Raji (cell line): ENCODE measurements around the gene CCNA1.

Experiments used
- POLR2A ChIP-seq: IDR thresholded peaks from 2 replicates; pipeline ENCODE4 v1.6.1; 2011; ENCODE audit warnings: low read depth, low read length, control low read depth; ENCODE audit not compliant: insufficient read depth

The CCNA1 gene

DNA sequence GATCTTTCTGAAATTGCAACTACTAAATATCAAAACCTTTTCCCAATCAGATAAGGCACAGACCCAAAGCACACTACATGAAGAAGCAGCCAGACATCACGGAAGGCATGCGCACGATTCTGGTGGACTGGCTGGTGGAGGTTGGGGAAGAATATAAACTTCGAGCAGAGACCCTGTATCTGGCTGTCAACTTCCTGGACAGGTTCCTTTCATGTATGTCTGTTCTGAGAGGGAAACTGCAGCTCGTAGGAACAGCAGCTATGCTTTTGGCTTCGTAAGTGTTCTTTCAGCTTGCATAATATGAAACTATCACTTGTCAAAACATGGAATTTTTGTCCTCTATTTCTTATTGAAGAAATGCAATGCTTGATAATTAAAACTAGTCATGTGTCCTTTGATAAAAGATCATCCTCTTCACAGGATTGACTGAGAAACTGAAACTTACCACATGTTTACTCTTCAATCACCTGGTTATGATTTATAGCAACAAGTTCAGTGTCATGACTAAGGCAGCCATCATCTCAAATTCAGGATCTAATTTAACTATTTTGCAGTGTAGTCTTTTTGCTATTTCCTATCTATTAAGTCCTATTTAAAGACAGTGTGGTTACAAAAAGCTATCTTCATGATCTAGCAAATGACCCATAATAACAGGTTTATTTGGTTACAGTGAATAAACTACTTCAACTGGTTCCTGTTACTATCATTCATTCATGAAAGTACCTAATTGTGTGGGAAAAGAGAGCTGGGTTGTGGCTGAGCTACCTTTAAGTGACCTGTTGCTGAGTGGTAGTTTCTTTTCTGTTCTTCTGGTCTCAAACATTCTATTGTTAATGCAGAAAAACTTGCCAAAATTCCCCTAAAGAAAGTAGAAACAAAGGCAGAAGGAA, 6.5 kb downstream of the CCNA1 start:
- TF ChIP-seq POLR2A, result no peak

DNA sequence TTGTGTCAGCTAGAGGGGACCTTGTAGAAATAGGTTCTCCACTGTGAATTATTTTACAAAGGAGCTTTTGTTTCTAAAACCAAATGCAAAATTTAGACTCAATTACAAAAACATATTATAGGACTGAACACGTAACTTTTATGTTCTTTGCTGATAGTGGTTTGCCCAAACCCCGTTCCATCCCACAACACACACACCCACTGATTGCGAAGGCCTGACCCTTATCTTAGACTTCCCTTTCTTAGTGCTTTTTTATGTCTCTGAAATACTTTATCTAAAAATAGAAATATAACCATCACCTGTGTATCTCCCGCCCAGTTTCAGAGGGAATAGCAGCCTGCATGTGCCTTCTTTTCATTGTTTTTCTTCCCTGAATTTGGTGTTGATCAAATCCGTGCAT, 13.0 kb downstream of the CCNA1 start:
- TF ChIP-seq POLR2A, result no peak

DNA sequence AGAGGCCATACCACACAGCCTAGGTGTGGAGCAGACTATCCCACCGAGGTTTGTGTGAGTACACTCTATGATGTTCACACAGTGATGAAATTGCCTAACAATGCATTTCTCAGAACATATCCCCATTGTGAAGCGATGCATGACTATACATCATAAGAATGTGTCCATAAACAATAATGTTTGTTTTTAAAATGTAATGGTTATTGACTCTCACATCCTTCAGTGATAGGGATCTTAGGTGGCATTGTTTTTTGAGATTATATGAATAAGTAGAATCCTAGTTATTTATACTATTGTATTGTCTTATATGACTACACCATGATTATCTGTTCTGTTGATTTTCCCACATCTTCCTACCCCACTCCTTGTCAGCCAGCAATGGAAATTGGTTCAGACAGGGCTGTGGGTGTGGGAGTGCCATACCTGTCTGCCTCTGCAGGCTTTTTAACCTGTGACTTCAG, 13.6 kb downstream of the CCNA1 start:
- TF ChIP-seq POLR2A, result no peak

DNA sequence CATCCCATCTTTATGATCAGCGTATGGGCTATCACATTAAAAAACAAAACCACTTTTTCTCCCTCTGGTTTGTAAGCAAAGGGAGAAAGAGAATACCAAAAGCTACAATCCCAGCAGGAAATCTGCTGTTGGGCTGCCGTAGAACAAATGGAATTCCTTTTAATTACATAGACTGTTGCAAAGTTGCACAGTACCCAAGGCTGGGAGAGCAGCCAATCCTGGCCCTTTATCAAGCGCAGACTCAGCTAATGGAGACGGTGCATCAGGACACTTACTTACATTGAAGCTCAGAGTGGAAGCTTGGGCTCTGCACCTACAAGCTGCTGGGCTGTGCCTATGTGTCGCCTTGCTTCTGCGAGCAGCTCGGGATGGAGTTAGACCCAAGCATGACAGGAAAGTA, 15.2 kb downstream of the CCNA1 start:
- TF ChIP-seq POLR2A, result no peak

DNA sequence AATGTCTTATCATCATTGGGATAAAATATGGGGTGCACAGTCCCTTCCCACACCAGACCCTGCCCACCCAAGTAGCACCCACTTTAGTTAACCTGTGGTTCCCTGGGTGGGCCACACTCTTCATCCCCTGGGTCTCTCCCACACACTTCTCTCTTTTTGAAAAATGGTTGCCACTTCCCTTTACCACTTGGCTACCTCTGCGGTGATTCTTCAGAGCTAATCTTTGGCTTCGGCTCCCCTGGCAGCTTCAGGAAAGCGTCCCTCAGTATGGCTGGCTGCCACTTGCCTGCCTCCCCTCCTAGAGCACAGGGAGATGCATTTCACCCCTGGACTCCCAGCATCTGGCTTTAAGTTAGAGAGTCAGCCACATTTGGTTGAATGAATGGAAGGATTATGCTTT, 18.2 kb downstream of the CCNA1 start:
- TF ChIP-seq POLR2A, result no peak

DNA sequence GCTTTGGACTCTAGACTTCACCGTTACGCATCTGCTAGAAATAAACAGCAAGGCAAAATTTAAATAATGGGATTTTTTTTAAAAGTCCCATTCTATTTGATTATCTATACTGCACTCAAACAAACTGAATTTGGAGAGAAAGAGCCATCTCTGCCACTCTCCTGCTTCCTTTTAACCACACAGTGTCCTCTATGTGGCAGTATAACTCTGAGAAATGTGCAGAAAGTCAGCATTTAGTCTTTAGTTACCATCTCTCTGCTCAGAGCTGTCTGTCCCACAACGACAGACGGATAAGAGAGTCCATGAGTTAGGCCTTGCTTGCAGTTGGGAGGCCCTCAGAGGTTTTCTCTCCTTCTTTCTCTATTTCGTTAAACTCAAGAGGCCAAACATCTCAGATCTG, 21.2 kb downstream of the CCNA1 start:
- TF ChIP-seq POLR2A, result no peak

DNA sequence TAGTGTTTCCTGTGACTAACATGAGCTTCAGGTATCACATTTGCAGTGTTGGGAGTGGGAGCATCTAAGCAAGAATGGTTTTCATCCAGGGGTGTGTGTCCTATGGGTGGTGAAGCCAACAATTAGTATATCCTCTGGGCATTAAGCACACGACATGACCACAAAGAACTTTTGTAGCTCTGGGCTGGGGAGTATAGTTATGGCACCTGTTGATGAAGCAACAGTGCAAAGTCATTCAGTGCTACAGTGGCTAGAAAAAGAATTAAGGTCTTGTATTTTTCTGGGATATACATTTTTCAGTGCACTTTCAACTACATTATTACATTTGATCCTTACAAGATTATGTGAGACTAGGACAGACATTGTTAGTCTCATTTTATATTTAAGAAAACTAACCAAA, 21.8 kb downstream of the CCNA1 start:
- TF ChIP-seq POLR2A, result no peak

DNA sequence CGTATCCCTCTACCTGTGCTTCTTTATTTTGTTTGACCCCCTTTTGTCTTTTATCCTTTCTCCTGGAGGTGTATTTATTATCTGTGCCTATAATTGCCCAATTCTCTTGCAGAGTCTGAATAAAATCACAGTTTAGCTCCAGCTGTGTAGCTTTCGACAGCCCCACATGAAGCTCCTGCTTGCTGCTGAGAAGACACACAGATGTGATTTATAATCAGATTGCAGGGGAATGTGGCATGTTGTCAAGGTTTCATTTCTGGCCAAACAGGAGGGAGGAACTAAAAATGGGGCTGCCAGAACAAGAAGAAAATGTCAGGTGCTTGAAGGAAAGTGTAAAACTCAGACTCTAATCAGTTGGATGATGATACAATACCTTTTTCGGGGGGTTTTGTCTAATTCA, 22.7 kb downstream of the CCNA1 start:
- TF ChIP-seq POLR2A, result no peak

DNA sequence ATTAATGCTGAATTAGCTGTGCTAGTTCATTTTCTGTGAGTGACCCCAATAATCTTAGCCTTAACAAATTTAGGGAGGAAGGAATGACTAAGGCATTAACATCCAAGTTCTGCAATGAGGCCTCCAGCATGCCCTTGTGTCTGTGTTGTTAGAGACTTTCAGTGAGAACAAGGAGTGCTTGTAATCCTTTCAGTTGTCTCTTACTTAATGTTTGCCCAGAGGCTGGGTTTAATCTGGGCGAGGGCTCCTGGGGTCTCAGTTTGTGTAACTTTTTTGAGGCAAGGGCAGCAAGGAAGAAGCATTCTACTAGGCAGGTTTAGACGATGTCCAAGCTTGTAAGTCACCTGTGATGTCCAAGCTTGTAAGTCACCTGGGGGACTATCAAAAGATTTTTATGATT, 24.3 kb downstream of the CCNA1 start:
- no peak for TF ChIP-seq POLR2A

DNA sequence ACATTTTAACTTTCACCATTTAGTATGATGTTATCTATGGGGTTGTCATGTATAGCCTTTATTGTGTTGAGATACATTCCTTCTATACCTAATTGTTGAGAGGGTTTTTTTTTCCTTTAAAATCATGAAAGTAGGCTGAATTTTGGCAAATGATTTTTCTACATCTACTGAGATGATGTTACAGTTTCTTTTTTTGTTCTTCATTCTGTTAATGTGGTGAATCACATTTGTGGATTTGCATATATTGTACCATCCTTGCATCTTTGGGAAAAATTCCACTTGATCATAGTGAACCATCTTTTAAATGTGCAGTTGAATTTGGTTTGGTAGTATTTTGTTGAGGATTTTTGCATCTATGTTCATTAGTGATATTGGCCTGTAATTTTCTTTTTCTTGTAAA, 29.2 kb downstream of the CCNA1 start:
- TF ChIP-seq POLR2A, result no peak

DNA sequence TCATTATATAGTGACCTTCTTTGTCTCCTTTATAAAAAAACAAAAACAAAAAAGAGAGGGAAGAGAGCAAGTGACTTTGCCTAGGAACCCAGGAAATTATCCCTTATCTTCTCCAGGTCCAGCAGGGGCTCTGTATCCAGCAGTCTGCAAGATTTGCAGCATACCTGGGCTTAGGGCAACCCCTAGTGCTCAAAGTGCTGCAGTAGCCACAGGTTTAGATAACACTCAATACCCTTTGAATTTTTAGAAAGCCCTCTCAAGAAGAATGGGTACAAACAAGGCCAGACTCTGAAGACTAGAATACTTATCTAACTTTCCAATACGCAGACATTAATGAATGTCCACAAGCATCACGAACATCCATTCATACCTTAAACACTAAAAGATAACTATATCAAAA, 43.2 kb downstream of the CCNA1 start:
- TF ChIP-seq POLR2A, result no peak

DNA sequence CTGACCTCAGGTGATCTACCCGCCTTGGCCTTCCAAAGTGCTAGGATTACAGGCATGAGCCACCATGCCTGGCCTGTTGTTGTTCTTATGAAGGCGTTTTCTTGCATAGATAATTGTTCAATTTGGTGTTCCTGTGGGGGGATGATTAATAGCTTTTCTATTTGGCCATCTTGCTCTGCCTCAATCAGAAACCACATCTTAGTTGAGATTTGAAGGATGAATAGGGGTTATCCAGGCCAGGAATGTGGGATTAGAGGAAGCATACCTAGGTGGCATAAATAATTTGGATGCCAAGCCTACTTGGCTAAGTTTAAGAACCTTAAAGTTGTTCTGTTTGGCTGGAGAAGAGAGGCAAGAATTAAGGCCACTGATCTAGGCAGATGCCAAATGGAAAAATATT, 44.4 kb downstream of the CCNA1 start:
- no peak for TF ChIP-seq POLR2A

DNA sequence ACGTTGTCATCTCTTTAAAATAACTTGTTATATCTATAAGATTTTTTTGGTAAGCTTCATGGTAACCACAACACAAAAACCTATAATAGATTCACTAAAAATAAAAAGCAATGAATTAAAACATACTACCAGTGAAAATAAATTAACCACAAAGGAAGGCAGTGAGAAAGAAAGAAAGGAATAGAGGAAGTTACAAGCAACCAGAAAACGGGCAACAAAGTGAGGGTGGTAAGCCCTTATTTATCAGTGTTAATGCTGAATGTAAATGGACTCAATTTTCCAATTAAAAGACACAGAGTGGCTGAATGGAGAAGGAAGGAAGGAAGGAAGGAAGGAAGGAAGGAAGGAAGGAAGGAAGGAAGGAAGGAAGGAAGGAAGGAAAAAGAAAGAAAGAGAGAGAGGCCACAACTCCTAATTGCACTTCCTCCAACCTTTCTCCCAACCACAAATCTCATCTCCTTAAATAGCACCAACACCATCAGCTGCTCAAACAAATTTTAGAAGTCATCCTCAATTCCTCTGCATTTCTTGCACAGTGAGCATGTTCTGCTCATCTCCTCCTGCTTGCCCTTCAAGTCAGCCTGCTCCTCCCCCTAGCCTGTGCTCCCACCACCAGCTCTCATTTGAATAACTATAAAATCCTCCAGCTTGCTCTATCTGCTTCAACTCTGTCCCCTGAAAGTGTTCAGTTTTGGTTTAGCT, 48.6 kb downstream of the CCNA1 start:
- no peak for TF ChIP-seq POLR2A

DNA sequence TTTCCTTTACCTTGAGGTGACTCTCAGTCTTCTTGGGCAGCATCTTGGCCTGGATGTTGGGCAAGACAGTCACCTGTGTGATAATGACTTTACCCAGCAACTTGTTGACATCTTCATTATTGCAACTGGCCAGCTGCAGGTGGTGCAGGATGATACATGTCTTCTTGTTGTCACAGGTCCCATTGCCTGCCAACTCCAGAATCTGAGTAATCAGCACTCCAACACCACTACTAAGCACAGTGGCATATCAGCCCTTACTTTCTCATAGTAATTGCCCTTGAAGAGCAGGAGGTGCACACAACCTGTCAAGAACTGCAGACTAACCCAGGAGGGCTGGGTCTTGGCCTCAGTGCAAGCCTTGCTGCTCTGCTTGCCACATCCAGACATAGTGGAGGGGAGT, 57.8 kb downstream of the CCNA1 start:
- TF ChIP-seq POLR2A, result no peak
